GM18870 (cell line): ENCODE measurements around the gene GOLGA6A.
"Not testable (repeated sequence)": the region's sequence is repeated elsewhere in the genome, so short reads cannot be mapped to it uniquely, and the experiment has no call there.

ENCODE experiments used
- ATAC-seq: cut with Tn5 transposase; IDR thresholded peaks from one replicate; pipeline ENCODE4 v1.9.1; 2021; ENCODE audit warnings: moderate library complexity; ENCODE audit not compliant: unreplicated experiment

GOLGA6A gene

GRCh38 chr15:74082450-74082849 is at the start of gene GOLGA6A:
Gene GOLGA6A, minus strand, starts transcription at chr15:74082550. Its CDS starts 41 bp downstream, at chr15:74082509.
- ATAC-seq, result not testable (repeated sequence)

- ATAC-seq, result no peak
Observed at GRCh38 chr15:74131628-74132413, 49.5 kb upstream of the GOLGA6A start.

- ATAC-seq, result no peak
Observed at GRCh38 chr15:74130849-74131627, 48.7 kb upstream of the GOLGA6A start.

GRCh38 chr15:74130155-74130848 is 48.0 kb upstream of the GOLGA6A start, which contains the start of gene ISLR2:
Gene ISLR2, plus strand, starts transcription at chr15:74130586. Its CDS starts 2,169 bp downstream, at chr15:74132755.
- no peak for ATAC-seq

GRCh38 chr15:74129586-74130154 is 47.3 kb upstream of the GOLGA6A start:
- no peak for ATAC-seq

GRCh38 chr15:74128785-74129585 is 46.6 kb upstream of the GOLGA6A start:
- ATAC-seq, result no peak

GRCh38 chr15:74127954-74128784 is 45.8 kb upstream of the GOLGA6A start:
- no peak for ATAC-seq

GRCh38 chr15:74127255-74127953 is 45.1 kb upstream of the GOLGA6A start:
- ATAC-seq, result no peak

- no peak for ATAC-seq
Observed at GRCh38 chr15:74124759-74125158, 42.4 kb upstream of the GOLGA6A start.

GRCh38 chr15:74124196-74124595 is 41.8 kb upstream of the GOLGA6A start:
- no peak for ATAC-seq

GRCh38 chr15:74123658-74124057 is 41.3 kb upstream of the GOLGA6A start:
- ATAC-seq, result no peak

GRCh38 chr15:74123131-74123429 is 40.7 kb upstream of the GOLGA6A start:
- no peak for ATAC-seq

- ATAC-seq, result no peak
Observed at GRCh38 chr15:74122403-74123130, 40.2 kb upstream of the GOLGA6A start.

- ATAC-seq, result no peak
Observed at GRCh38 chr15:74121858-74122257, 39.5 kb upstream of the GOLGA6A start.

- no peak for ATAC-seq
Observed at GRCh38 chr15:74121039-74121438, 38.7 kb upstream of the GOLGA6A start.

GRCh38 chr15:74120426-74120825 is 38.1 kb upstream of the GOLGA6A start:
- ATAC-seq, result no peak

- no peak for ATAC-seq
Observed at GRCh38 chr15:74109713-74110112, 27.4 kb upstream of the GOLGA6A start.

- ATAC-seq, result not testable (repeated sequence)
Observed at GRCh38 chr15:74108611-74109010, 26.3 kb upstream of the GOLGA6A start.
